ENCODE measurements around the gene PTPRN2. TPM values are rescaled to one million over a fixed set of nuclear protein-coding genes. Genes with fewer than 3 reads are reported as not detected.

Gene PTPRN2
- polyA plus RNA-seq, 1 of the 3 experiments (the other 2 are of a cell fraction): 4.0 TPM

DNA sequence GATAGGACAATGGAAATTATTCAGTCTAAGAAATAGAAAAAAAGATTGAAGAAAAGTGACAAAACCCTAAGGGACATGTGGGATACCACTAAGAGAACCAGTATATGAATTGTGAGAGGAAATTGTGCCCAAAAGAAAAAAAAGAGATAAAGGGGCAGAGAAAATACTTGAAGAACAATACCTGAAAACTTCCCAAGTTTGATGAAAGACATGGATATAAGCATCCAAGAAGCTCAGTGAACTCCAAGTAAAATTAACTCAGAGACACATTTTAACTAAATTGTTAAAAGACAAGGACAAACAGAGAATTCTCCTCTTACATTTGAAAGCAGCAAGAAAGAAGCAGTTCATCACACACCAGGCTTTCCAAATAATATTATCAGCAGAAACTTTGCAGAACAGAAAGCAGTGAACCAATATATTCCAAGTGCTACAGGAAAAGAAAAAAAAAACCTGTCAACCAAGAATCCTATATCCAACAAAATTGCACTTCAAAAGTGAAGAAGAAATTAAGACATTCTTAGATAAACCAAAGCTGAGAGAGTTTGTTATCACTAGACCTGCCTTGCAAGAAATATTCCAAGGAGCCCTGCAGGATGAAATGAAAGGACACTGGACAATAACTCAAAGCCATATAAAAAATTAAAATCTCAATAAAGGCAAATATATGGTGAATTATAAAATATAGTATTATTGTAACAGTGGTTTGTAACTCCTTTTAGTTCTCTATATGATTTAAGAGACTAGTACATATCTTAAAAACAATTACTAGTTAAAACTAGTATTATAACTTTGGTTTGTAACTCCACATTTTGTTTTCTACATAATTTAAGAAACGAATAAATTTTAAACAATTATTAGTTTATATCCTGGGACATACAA is 470.0 kb downstream of the PTPRN2 start:
- no peak for DNase-seq
- Histone ChIP-seq H2AFZ (ENCODE audit: low read depth) (no peak overlapping the region), H3K9me2 (no peaks in the 10 kb centered on the region), H3K4me3 (ENCODE audit: low read depth in 2 of 2, low read length in 1 of 2) (no peak overlapping the region), H3K27ac (ENCODE audit: low read depth in 2 of 2, low read length in 1 of 2) (no peak overlapping the region), H4K20me1 (ENCODE audit: insufficient read depth) (no peaks in the 10 kb centered on the region), H3K36me3 (replicated peaks in 1 of 2; ENCODE audit: control insufficient read depth in 1 of 2, insufficient read depth in 2 of 2, low read length in 1 of 2) (no peaks in the 10 kb centered on the region), H3K4me2 (no peak overlapping the region), H3K9me3 (peaks cover 12% of the 10 kb centered on the region; the same call in 1 of the 2 replicates), H3F3A (replicated peaks; ENCODE audit: insufficient read depth) (no peaks in the 10 kb centered on the region), H3K27me3 (ENCODE audit: insufficient read depth) (no peaks in the 10 kb centered on the region), H3K9ac (no peak overlapping the region), H3K4me1 (ENCODE audit: control insufficient read depth in 1 of 2, insufficient read depth in 2 of 2, low read depth in 1 of 2, low read length in 1 of 2) (no peaks in the 10 kb centered on the region), H3K79me2 (ENCODE audit: insufficient read depth) (no peaks in the 10 kb centered on the region)
- TF ChIP-seq POLR2AphosphoS5 (IDR thresholded peaks at IDR 0.05; ENCODE audit: low read depth, low read length): no peak
- TF ChIP-seq MXI1 (IDR thresholded peaks at IDR 0.05; ENCODE audit: low read depth, low read length): no peak
- no peak for TF ChIP-seq JUND (IDR thresholded peaks at IDR 0.05)
- no peak for TF ChIP-seq RFX5 (IDR thresholded peaks at IDR 0.05; ENCODE audit: low read length)
- TF ChIP-seq, protein P1, sequence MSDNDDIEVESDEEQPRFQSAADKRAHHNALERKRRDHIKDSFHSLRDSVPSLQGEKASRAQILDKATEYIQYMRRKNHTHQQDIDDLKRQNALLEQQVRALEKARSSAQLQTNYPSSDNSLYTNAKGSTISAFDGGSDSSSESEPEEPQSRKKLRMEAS (IDR thresholded peaks at IDR 0.05; ENCODE audit: low read depth): no peak
- TF ChIP-seq EP300 (IDR thresholded peaks at IDR 0.05; ENCODE audit: borderline replicate concordance in 1 of 2, low read depth in 1 of 2, low read length in 1 of 2): no peak
- TF ChIP-seq, protein P2, sequence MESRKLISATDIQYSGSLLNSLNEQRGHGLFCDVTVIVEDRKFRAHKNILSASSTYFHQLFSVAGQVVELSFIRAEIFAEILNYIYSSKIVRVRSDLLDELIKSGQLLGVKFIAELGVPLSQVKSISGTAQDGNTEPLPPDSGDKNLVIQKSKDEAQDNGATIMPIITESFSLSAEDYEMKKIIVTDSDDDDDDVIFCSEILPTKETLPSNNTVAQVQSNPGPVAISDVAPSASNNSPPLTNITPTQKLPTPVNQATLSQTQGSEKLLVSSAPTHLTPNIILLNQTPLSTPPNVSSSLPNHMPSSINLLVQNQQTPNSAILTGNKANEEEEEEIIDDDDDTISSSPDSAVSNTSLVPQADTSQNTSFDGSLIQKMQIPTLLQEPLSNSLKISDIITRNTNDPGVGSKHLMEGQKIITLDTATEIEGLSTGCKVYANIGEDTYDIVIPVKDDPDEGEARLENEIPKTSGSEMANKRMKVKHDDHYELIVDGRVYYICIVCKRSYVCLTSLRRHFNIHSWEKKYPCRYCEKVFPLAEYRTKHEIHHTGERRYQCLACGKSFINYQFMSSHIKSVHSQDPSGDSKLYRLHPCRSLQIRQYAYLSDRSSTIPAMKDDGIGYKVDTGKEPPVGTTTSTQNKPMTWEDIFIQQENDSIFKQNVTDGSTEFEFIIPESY (IDR thresholded peaks at IDR 0.05; ENCODE audit: borderline replicate concordance, low read depth): no peak
- TF ChIP-seq SIN3A (IDR thresholded peaks at IDR 0.05; ENCODE audit: borderline replicate concordance, low read depth, low read length): no peak
- TF ChIP-seq GATA2 (CRISPR knock-in tag; IDR thresholded peaks at IDR 0.05): no peak
- no peak for TF ChIP-seq FOXJ3 (CRISPR knock-in tag; IDR thresholded peaks at IDR 0.05)
- TF ChIP-seq, protein P3, sequence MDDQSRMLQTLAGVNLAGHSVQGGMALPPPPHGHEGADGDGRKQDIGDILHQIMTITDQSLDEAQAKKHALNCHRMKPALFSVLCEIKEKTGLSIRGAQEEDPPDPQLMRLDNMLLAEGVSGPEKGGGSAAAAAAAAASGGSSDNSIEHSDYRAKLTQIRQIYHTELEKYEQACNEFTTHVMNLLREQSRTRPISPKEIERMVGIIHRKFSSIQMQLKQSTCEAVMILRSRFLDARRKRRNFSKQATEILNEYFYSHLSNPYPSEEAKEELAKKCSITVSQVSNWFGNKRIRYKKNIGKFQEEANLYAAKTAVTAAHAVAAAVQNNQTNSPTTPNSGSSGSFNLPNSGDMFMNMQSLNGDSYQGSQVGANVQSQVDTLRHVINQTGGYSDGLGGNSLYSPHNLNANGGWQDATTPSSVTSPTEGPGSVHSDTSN (IDR thresholded peaks at IDR 0.05): no peak
- 11% methylated on average over 1 of the region's 1 CpG for WGBS (ENCODE audit: low lambda C conversion rate)
- POLR2A ChIA-PET: no interaction called here
- CTCF ChIA-PET: no interaction called here

DNA sequence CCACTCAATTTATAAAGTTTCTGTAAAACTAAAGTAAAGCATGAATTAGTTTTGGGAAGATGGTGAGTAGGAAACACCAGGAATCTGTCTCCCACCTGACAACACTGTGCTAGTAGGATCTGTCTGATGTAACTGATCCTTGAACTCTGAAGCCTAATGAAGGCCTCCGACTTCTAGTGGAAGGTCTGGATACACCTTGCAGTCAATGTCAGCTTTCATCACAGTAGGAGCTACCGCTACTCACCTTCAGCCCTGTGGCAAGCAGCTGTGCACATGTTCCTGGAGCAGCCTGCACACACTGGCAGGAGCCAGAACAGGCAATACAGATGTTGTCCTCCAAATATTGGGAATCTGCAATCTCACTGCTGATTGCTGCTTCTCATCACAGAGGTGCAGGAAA is 471.4 kb downstream of the PTPRN2 start:
- no peaks in the 10 kb centered on the region for H4K20me1 ChIP-seq (ENCODE audit: insufficient read depth)
- CTCF ChIA-PET: no interaction called here
- TF ChIP-seq EZH2phosphoT487 (IDR thresholded peaks at IDR 0.05; ENCODE audit: borderline replicate concordance, low read depth): no peak
- no peak for TF ChIP-seq JUND (IDR thresholded peaks at IDR 0.05)
- no peak for TF ChIP-seq EP300 (IDR thresholded peaks at IDR 0.05; ENCODE audit: borderline replicate concordance in 1 of 2, low read depth in 1 of 2, low read length in 1 of 2)
- TF ChIP-seq, protein P1 (IDR thresholded peaks at IDR 0.05; ENCODE audit: low read depth): no peak
- no peak for TF ChIP-seq FOXJ3 (CRISPR knock-in tag; IDR thresholded peaks at IDR 0.05)
- TF ChIP-seq, protein P2 (IDR thresholded peaks at IDR 0.05; ENCODE audit: borderline replicate concordance, low read depth): no peak
- no peak for TF ChIP-seq SIN3A (IDR thresholded peaks at IDR 0.05; ENCODE audit: borderline replicate concordance, low read depth, low read length)
- no peak for TF ChIP-seq MEF2A (IDR thresholded peaks at IDR 0.05; ENCODE audit: borderline replicate concordance, low read depth)
- no peak for TF ChIP-seq TCF12 (IDR thresholded peaks at IDR 0.05)
- TF ChIP-seq GATA2 (CRISPR knock-in tag; IDR thresholded peaks at IDR 0.05): no peak
- TF ChIP-seq, protein P4, sequence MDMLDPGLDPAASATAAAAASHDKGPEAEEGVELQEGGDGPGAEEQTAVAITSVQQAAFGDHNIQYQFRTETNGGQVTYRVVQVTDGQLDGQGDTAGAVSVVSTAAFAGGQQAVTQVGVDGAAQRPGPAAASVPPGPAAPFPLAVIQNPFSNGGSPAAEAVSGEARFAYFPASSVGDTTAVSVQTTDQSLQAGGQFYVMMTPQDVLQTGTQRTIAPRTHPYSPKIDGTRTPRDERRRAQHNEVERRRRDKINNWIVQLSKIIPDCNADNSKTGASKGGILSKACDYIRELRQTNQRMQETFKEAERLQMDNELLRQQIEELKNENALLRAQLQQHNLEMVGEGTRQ (IDR thresholded peaks at IDR 0.05; ENCODE audit: borderline replicate concordance, low read depth, low read length): no peak
- no peak for TF ChIP-seq TEAD4 (IDR thresholded peaks at IDR 0.05; ENCODE audit: borderline replicate concordance, insufficient read depth)
- TF ChIP-seq NRF1 (IDR thresholded peaks at IDR 0.05; ENCODE audit: low read depth, low read length): no peak
- no peak for TF ChIP-seq SMC3 (IDR thresholded peaks at IDR 0.05; ENCODE audit: low read depth, low read length)
- TF ChIP-seq MXI1 (IDR thresholded peaks at IDR 0.05; ENCODE audit: low read depth, low read length): no peak

More for the DNA sequence above, 471.4 kb downstream of the PTPRN2 start:
- Histone ChIP-seq H3K36me3 (replicated peaks in 1 of 2; ENCODE audit: control insufficient read depth in 1 of 2, insufficient read depth in 2 of 2, low read length in 1 of 2) (no peaks in the 10 kb centered on the region), H3K9me3 (peaks cover 12% of the 10 kb centered on the region; the same call in 1 of the 2 replicates), H3K27ac (ENCODE audit: low read depth in 2 of 2, low read length in 1 of 2) (no peak overlapping the region), H3K79me2 (ENCODE audit: insufficient read depth) (no peaks in the 10 kb centered on the region), H3K4me1 (ENCODE audit: control insufficient read depth in 1 of 2, insufficient read depth in 2 of 2, low read depth in 1 of 2, low read length in 1 of 2) (peaks cover 0 to 6% of the 10 kb centered on the region in 2 experiments; a peak in 1 of 4 replicates), H3K4me2 (no peak overlapping the region), H3K9me2 (no peaks in the 10 kb centered on the region), H3K4me3 (ENCODE audit: low read depth in 2 of 2, low read length in 1 of 2) (no peak overlapping the region), H2AFZ (ENCODE audit: low read depth) (no peak overlapping the region), H3F3A (replicated peaks; ENCODE audit: insufficient read depth) (no peaks in the 10 kb centered on the region), H3K9ac (no peak overlapping the region), H3K27me3 (ENCODE audit: insufficient read depth) (no peaks in the 10 kb centered on the region)
- no peak for DNase-seq
- POLR2A ChIA-PET: no interaction called here
- 51% methylated on average over 2 of the region's 2 CpGs for WGBS (ENCODE audit: low lambda C conversion rate)
